Common myeloid progenitor, CD34-positive (primary cell): ENCODE measurements around the gene IL33.

ENCODE experiments used
- CTCF ChIA-PET: fragments of 350-600 bp; sonication (Branson Sonifier 250); formaldehyde crosslinking; loops from one replicate; lab custom pipeline; 2021; ENCODE audit warnings: antibody characterized with exemption; lab: Charles Lee
- POLR2A ChIA-PET: fragments of 350-600 bp; sonication (Branson Sonifier 250); formaldehyde crosslinking; loops from one replicate; lab custom pipeline; 2021; ENCODE audit warnings: antibody characterized with exemption; lab: Charles Lee
- DNase-seq, 3 donors: peaks; one replicate each; pipeline versions ENCODE4 v3.0.0 to v3.0.0-alpha.2; 2013
- H3K27ac ChIP-seq, 2 experiments: 1 replicate in 1 of 2; 2 replicates in 1 of 2; pipeline ENCODE4 v1.7.0; 2013; ENCODE audit warnings: inconsistent platforms in 2 of 2, low read length in 2 of 2, mild to moderate bottlenecking in 2 of 2, low read depth in 1 of 2, moderate library complexity in 1 of 2; ENCODE audit not compliant: severe bottlenecking in 2 of 2, insufficient read depth in 1 of 2, poor library complexity in 1 of 2
- H3K27me3 ChIP-seq, 5 experiments: replicated peaks in 2 of 5; 1 replicate in 3 of 5; 2 replicates in 2 of 5; pipeline versions ENCODE4 v1.6.1 to v1.7.0; 2013; ENCODE audit warnings: low read length in 4 of 5, mild to moderate bottlenecking in 2 of 5, moderate library complexity in 2 of 5, inconsistent platforms in 1 of 5; ENCODE audit not compliant: insufficient read depth in 5 of 5, control insufficient read depth in 4 of 5
- H3K36me3 ChIP-seq, 4 experiments: 1 replicate in 2 of 4; 2 replicates in 2 of 4; pipeline versions ENCODE4 v1.6.1 to v1.7.0; 2013; ENCODE audit warnings: low read length in 3 of 4, control low read depth in 1 of 4, mild to moderate bottlenecking in 1 of 4; ENCODE audit not compliant: control insufficient read depth in 4 of 4, insufficient read depth in 4 of 4
- H3K4me1 ChIP-seq, 4 experiments: 1 replicate in 3 of 4; 2 replicates in 1 of 4; pipeline versions ENCODE4 v1.6.1 to v1.7.1; 2013; ENCODE audit warnings: low read length in 3 of 4, mild to moderate bottlenecking in 3 of 4, control low read depth in 1 of 4, inconsistent platforms in 1 of 4, moderate library complexity in 1 of 4; ENCODE audit not compliant: control insufficient read depth in 4 of 4, insufficient read depth in 4 of 4; ENCODE audit errors: control extremely low read depth in 1 of 4
- H3K4me3 ChIP-seq, 7 experiments: 1 replicate in 4 of 7; 2 replicates in 3 of 7; pipeline versions ENCODE4 v1.5.1 to v1.7.0; 2013; ENCODE audit warnings: mild to moderate bottlenecking in 7 of 7, low read length in 6 of 7, moderate library complexity in 6 of 7, inconsistent platforms in 2 of 7, low read depth in 2 of 7, control low read depth in 1 of 7; ENCODE audit not compliant: insufficient read depth in 4 of 7, control insufficient read depth in 1 of 7; ENCODE audit errors: extremely low read depth in 1 of 7
- H3K9me3 ChIP-seq, 5 experiments: 1 replicate in 4 of 5; 2 replicates in 1 of 5; pipeline versions ENCODE4 v1.6.1 to v1.7.1; 2013; ENCODE audit warnings: low read length in 4 of 5, mild to moderate bottlenecking in 2 of 5, inconsistent platforms in 1 of 5, low read depth in 1 of 5, moderate library complexity in 1 of 5; ENCODE audit not compliant: control insufficient read depth in 4 of 5, insufficient read depth in 2 of 5; ENCODE audit errors: control extremely low read depth in 1 of 5
- WGBS: methylation state at CpG from one replicate; pipeline ENCODE4 v1.1.5; 2013; ENCODE audit not compliant: insufficient coverage; 5-methylcytosine and 5-hydroxymethylcytosine counted together

Gene IL33

GRCh38 chr9:6195714-6196360, 19.8 kb upstream of the IL33 start:
- 96% methylated on average over 3 of the region's 4 CpGs for whole genome bisulfite sequencing
- Histone ChIP-seq H3K27me3 (peaks cover 4 to 10% (median 5%) of the 10 kb centered on the region in 5 experiments), H3K4me1 (no peaks in the 10 kb centered on the region), H3K36me3 (no peaks in the 10 kb centered on the region), H3K9me3 (peaks cover 0 to 2% (median 0%) of the 10 kb centered on the region in 5 experiments), H3K4me3 (no peak overlapping the region), H3K27ac (no peak overlapping the region)
- CTCF ChIA-PET, result interaction anchor here (1.4 kb wide), 1 partner anchor 8 kb away, joined by 4 read pairs; no protein-coding TSS in a partner anchor
- DNase-seq, result no peak
- POLR2A ChIA-PET, result no interaction called here

- WGBS, result 74% methylated on average over 3 of the region's 3 CpGs
- Histone ChIP-seq H3K36me3 (no peaks in the 10 kb centered on the region), H3K9me3 (peaks cover 0 to 1% (median 0%) of the 10 kb centered on the region in 5 experiments), H3K27me3 (peaks cover 4 to 8% (median 5%) of the 10 kb centered on the region in 5 experiments), H3K4me1 (no peaks in the 10 kb centered on the region), H3K27ac (no peak overlapping the region), H3K4me3 (no peak overlapping the region)
- no peak for DNase-seq
- CTCF ChIA-PET, result interaction anchor here (1.1 kb wide), 1 partner anchor 21 kb away, joined by 3 read pairs; no protein-coding TSS in a partner anchor
- POLR2A ChIA-PET, result no interaction called here
These were observed 18.3 kb upstream of the IL33 start for GRCh38 chr9:6197330-6197729.

- H3K27me3 ChIP-seq, result peaks cover 4 to 8% (median 5%) of the 10 kb centered on the region in 5 experiments
- H3K36me3 ChIP-seq, result no peaks in the 10 kb centered on the region
- WGBS, result 64% methylated on average over 3 of the region's 4 CpGs
- ChIA-PET POLR2A (no interaction called here), CTCF (interaction anchor here (1.0 to 1.1 kb wide), 2 partner anchors 10 to 20 kb away, joined by 3 to 4 read pairs; no protein-coding TSS in a partner anchor)
- H3K9me3 ChIP-seq, result no peaks in the 10 kb centered on the region
- no peak overlapping the region for H3K27ac ChIP-seq
- no peak overlapping the region for H3K4me3 ChIP-seq
- no peak for DNase-seq
- H3K4me1 ChIP-seq, result no peaks in the 10 kb centered on the region
These were observed 17.4 kb upstream of the IL33 start for GRCh38 chr9:6198251-6198650.

GRCh38 chr9:6199596-6199995, 16.0 kb upstream of the IL33 start:
- peaks cover 0 to 2% (median 0%) of the 10 kb centered on the region in 5 experiments for H3K9me3 ChIP-seq
- no peaks in the 10 kb centered on the region for H3K4me1 ChIP-seq
- 80% methylated on average over 1 of the region's 3 CpGs for WGBS
- no peak overlapping the region for H3K4me3 ChIP-seq
- peaks cover 4 to 8% (median 5%) of the 10 kb centered on the region in 5 experiments for H3K27me3 ChIP-seq
- H3K27ac ChIP-seq, result no peak overlapping the region
- ChIA-PET CTCF (no interaction called here), POLR2A (no interaction called here)
- no peak for DNase-seq
- H3K36me3 ChIP-seq, result no peaks in the 10 kb centered on the region

GRCh38 chr9:6200761-6201160, 14.8 kb upstream of the IL33 start:
- H3K27ac ChIP-seq, result no peak overlapping the region
- H3K9me3 ChIP-seq, result peaks cover 0 to 2% (median 0%) of the 10 kb centered on the region in 5 experiments
- H3K4me1 ChIP-seq, result no peaks in the 10 kb centered on the region
- DNase-seq, result no peak
- no peak overlapping the region for H3K4me3 ChIP-seq
- no peaks in the 10 kb centered on the region for H3K36me3 ChIP-seq
- CTCF ChIA-PET, result interaction anchor here (0.7 kb wide), 1 partner anchor 11 kb away, joined by 3 read pairs; no protein-coding TSS in a partner anchor
- POLR2A ChIA-PET, result no interaction called here
- WGBS, result no CpG with 5 or more reads among the region's 2 CpGs
- H3K27me3 ChIP-seq, result peaks cover 3 to 7% (median 5%) of the 10 kb centered on the region in 5 experiments

- H3K27me3 ChIP-seq, result no peaks in the 10 kb centered on the region
- 93% methylated on average over 1 of the region's 2 CpGs for WGBS
- H3K27ac ChIP-seq, result no peak overlapping the region
- H3K9me3 ChIP-seq, result peaks cover 0 to 25% (median 9%) of the 10 kb centered on the region in 5 experiments
- no peaks in the 10 kb centered on the region for H3K4me1 ChIP-seq
- no peak for DNase-seq
- ChIA-PET CTCF (no interaction called here), POLR2A (no interaction called here)
- H3K36me3 ChIP-seq, result no peaks in the 10 kb centered on the region
- no peak overlapping the region for H3K4me3 ChIP-seq
These were observed 5.6 kb upstream of the IL33 start for GRCh38 chr9:6209966-6210365.

- Histone ChIP-seq H3K27me3 (peaks cover 0 to 2% (median 0%) of the 10 kb centered on the region in 5 experiments), H3K27ac (no peak overlapping the region), H3K36me3 (no peaks in the 10 kb centered on the region), H3K9me3 (peaks cover 0 to 25% (median 9%) of the 10 kb centered on the region in 5 experiments), H3K4me3 (no peak overlapping the region), H3K4me1 (no peaks in the 10 kb centered on the region)
- ChIA-PET POLR2A (interaction anchor here (0.7 kb wide), 2 partner anchors 9 to 47 kb away, joined by 3 read pairs; no protein-coding TSS in a partner anchor), CTCF (interaction anchor here (1.5 kb wide), 1 partner anchor 19 kb away, joined by 7 read pairs; no protein-coding TSS in a partner anchor)
- WGBS, result 89% methylated on average over 1 of the region's 3 CpGs
- DNase-seq, result no peak
These were observed 2.8 kb upstream of the IL33 start for GRCh38 chr9:6212722-6213375.
